Heart right ventricle (tissue), 16 donors: ENCODE data around the gene SRSF7. TPM values are rescaled to one million over a fixed set of nuclear protein-coding genes. Genes with fewer than 3 reads are reported as not detected.
"Not testable (repeated sequence)": the region's sequence is repeated elsewhere in the genome, so short reads cannot be mapped to it uniquely, and the experiment has no call there.

ENCODE experiments used
- ATAC-seq, 8 donors: fragments of 200-7000 bp; cut with Tn5 transposase; one replicate each; pipeline ENCODE4 v1.9.1; 2020; ENCODE audit warnings: mild to moderate bottlenecking in 8 of 8, moderate library complexity in 8 of 8, moderate number of reproducible peaks in 1 of 8
- DNase-seq, 2 donors: peaks; one replicate each; pipeline ENCODE4 v3.0.0-alpha.2; 2020
- H3K27ac ChIP-seq, 10 donors: fragments of 200-600 bp; sonication (generic) in 2 of 10; one replicate each; pipeline versions ENCODE4 v1.5.0 to v1.8.0; 2020 to 2022; ENCODE audit warnings: mild to moderate bottlenecking in 3 of 10
- H3K27me3 ChIP-seq, 7 donors: fragments of 200-600 bp; one replicate each; pipeline ENCODE4 v1.8.0; 2021 to 2022; ENCODE audit warnings: mild to moderate bottlenecking in 2 of 7
- H3K36me3 ChIP-seq, 9 donors: fragments of 200-600 bp; sonication (generic) in 1 of 9; one replicate each; pipeline versions ENCODE4 v1.5.0 to v1.8.0; 2020 to 2022; ENCODE audit warnings: mild to moderate bottlenecking in 2 of 9
- H3K4me1 ChIP-seq, 9 donors: fragments of 200-600 bp; sonication (generic) in 1 of 9; one replicate each; pipeline versions ENCODE4 v1.5.0 to v1.8.0; 2020 to 2022; ENCODE audit warnings: mild to moderate bottlenecking in 4 of 9
- H3K4me3 ChIP-seq, 10 donors: fragments of 200-600 bp; sonication (generic) in 2 of 10; one replicate each; pipeline versions ENCODE4 v1.5.0 to v1.8.0; 2020 to 2022; ENCODE audit warnings: mild to moderate bottlenecking in 7 of 10, moderate library complexity in 2 of 10
- H3K9me3 ChIP-seq, 11 donors: fragments of 200-600 bp in 10 of 11; sonication (generic) in 2 of 11; one replicate each; pipeline versions ENCODE4 v1.5.0 to v1.8.0; 2013 to 2022; ENCODE audit warnings: mild to moderate bottlenecking in 2 of 11, control low read depth in 1 of 11, moderate library complexity in 1 of 11
- WGBS, 2 donors: extraction: QIAGEN DNeasy Blood & Tissue Kit; methylation state at CpG; one replicate each; pipeline ENCODE4 v1.1.7; 2013; ENCODE audit warnings: inconsistent platforms in 1 of 2; 5-methylcytosine and 5-hydroxymethylcytosine counted together
- intact Hi-C, 10 donors: fragments of 100-400 bp; cut with DNase I; formaldehyde crosslinking; loops; one replicate each; pipeline versions ENCODE4 v1.11.1 to v1.14.2; 2022
- polyA plus RNA-seq, 2 donors: library from polyadenylated mRNA; stranded (reverse); fragments of 200-250 nt; gene quantifications; one replicate each; pipeline ENCODE4 v1.2.3, GENCODE V29; 2013
- total RNA-seq, 10 donors: library from RNA; stranded (reverse); fragmentation: NEBNext Ultra II Directional in 3 of 10; extraction: Animal tissue kit (Norgen Biotek cat#: 25700) in 3 of 10; gene quantifications; one replicate each; pipeline versions ENCODE4 v1.2.1 to v1.2.4, GENCODE V29; 2021 to 2023
- TF ChIP-seq, protein P1 (sequence below), 9 donors: fragments of 200-600 bp; sonication (generic) in 2 of 9; IDR thresholded peaks; one replicate each; pipeline versions ENCODE4 v1.5.0 to v1.8.0; 2021 to 2022; ENCODE audit warnings: antibody characterized with exemption in 9 of 9, mild to moderate bottlenecking in 5 of 9, moderate library complexity in 1 of 9
- donor health status: Arrhythmogenic right ventricular cardiomyopathy.
- donor health status: ischemic (EF 13 %, LVEDD 7.1; RV severe dilation, severe dysfunction).
- donor health status: healthy with polysubstance abuse.
- donor health status: DM: no; HTN: yes; CAD: no.
- donor health status: DM: no; HTN: no; CAD: no.
- donor health status: ischemic (EF 25% LVEDD 6.9; RV normal size, moderate dysfunction).
- donor health status: ischemic (EF 25% LVEDD 5.7; RV mildly dilated, moderate dysfunction).
- donor health status: healthy.
- donor health status: DM: yes; HTN: yes; CAD: no.
- donor health status: Ischemic cardiomyopathy.
- donor health status: ischemic (EF 35%, LVEDD 5.7; RV mildly dilated, moderate dysfunction).
- donor health status: nonischemic (EF 11% LVEDD 7.7; RV severe dilation, severe dysfunction).
- donor health status: DM: yes; HTN: yes; CAD: no.
- donor health status: PGD.
- donor health status: ischemic (EF 29% LVEDD 5.4; RV normal size, mild dysfunction).
- donor health status: nonischemic (EF 23%, LVEDD 6.1; RV moderate dilation, normal function).

SRSF7 gene
- total and polyA plus RNA-seq, 12 donors = 33.2 to 98.8 (median 49.5) TPM

DNA sequence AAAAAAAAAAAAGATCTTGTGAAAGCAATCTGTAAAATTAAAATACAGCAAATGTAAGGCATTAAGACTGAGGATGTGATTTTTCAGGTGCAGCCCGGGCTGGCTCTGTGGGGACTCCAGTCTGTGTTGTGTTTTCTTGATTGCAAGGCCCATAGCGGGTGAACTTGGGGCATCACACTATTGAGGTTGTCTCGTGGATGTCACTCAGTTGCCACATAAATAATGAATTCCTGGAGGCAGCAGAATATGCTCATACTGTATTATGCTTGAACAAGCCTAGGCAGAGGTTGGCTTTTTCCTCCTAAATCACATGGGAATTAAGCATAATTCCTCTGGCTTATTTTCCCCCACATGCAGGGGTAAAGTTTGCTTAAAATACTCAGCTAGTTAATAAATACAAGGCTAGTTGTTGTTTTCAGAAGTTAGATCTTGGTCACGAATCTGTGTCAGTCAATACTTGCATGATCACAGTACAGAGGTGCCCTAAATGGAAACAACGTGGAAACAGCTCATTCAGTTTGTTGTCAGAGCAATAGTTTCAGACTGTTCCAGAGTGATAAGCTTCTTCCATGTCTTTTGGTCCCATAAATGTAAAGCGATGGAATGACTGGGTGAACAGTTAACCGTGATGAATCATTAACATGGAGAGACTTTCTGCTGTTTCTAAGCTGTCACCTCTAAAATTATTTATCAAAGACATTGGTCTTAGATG lies 43.2 kb upstream of the SRSF7 start:
- WGBS, 2 donors = 75 to 89% methylated on average over 7 of the region's 7 CpGs
- intact Hi-C loops = no loop called here
- H3K27ac ChIP-seq = no peak overlapping the region
- TF ChIP-seq, protein P1, sequence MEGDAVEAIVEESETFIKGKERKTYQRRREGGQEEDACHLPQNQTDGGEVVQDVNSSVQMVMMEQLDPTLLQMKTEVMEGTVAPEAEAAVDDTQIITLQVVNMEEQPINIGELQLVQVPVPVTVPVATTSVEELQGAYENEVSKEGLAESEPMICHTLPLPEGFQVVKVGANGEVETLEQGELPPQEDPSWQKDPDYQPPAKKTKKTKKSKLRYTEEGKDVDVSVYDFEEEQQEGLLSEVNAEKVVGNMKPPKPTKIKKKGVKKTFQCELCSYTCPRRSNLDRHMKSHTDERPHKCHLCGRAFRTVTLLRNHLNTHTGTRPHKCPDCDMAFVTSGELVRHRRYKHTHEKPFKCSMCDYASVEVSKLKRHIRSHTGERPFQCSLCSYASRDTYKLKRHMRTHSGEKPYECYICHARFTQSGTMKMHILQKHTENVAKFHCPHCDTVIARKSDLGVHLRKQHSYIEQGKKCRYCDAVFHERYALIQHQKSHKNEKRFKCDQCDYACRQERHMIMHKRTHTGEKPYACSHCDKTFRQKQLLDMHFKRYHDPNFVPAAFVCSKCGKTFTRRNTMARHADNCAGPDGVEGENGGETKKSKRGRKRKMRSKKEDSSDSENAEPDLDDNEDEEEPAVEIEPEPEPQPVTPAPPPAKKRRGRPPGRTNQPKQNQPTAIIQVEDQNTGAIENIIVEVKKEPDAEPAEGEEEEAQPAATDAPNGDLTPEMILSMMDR (IDR thresholded peaks at IDR 0.05) = no peak
- no peak overlapping the region for H3K4me3 ChIP-seq
- no peak for ATAC-seq
- H3K27me3 ChIP-seq = no peaks in the 10 kb centered on the region
- H3K9me3 ChIP-seq = no peaks in the 10 kb centered on the region
- peaks cover 0 to 4% (median 0%) of the 10 kb centered on the region in 9 donors for H3K4me1 ChIP-seq
- no peak for DNase-seq
- peaks cover 0 to 17% (median 0%) of the 10 kb centered on the region in 9 donors for H3K36me3 ChIP-seq

- intact Hi-C loops = no loop called here
- H3K36me3 ChIP-seq = peaks cover 0 to 13% (median 0%) of the 10 kb centered on the region in 9 donors
- WGBS, 2 donors = 92 to 96% methylated on average over 5 of the region's 5 CpGs
- TF ChIP-seq, protein P1 (IDR thresholded peaks at IDR 0.05) = no peak
- H3K4me3 ChIP-seq = no peak overlapping the region
- DNase-seq = no peak
- peaks cover 0 to 4% (median 0%) of the 10 kb centered on the region in 9 donors for H3K4me1 ChIP-seq
- H3K27me3 ChIP-seq = no peaks in the 10 kb centered on the region
- no peak overlapping the region for H3K27ac ChIP-seq
- no peaks in the 10 kb centered on the region for H3K9me3 ChIP-seq
- ATAC-seq = no peak
These were observed 42.4 kb upstream of the SRSF7 start for GRCh38 chr2:38793511-38793910.

GRCh38 chr2:38792751-38793150 lies 41.6 kb upstream of the SRSF7 start:
- peaks cover 0 to 4% (median 0%) of the 10 kb centered on the region in 9 donors for H3K4me1 ChIP-seq
- 44 to 46% methylated on average over 2 of the region's 2 CpGs for WGBS, 2 donors
- TF ChIP-seq, protein P1 (IDR thresholded peaks at IDR 0.05) = no peak
- DNase-seq (no peak), ATAC-seq (no peak)
- H3K36me3 ChIP-seq = peaks cover 0 to 6% (median 0%) of the 10 kb centered on the region in 9 donors
- H3K27ac ChIP-seq = no peak overlapping the region
- no peaks in the 10 kb centered on the region for H3K27me3 ChIP-seq
- intact Hi-C loops = no loop called here
- no peaks in the 10 kb centered on the region for H3K9me3 ChIP-seq
- H3K4me3 ChIP-seq = no peak overlapping the region

GRCh38 chr2:38792321-38792720 lies 41.2 kb upstream of the SRSF7 start:
- H3K4me3 ChIP-seq, intact Hi-C loops, H3K27me3 ChIP-seq, H3K36me3 ChIP-seq, H3K4me1 ChIP-seq, ATAC-seq, DNase-seq, H3K9me3 ChIP-seq, H3K27ac ChIP-seq: not testable (repeated sequence)
- WGBS, 2 donors = 94 to 96% methylated on average over 8 of the region's 8 CpGs

GRCh38 chr2:38791744-38792143 lies 40.6 kb upstream of the SRSF7 start:
- Histone ChIP-seq H3K9me3 (no peaks in the 10 kb centered on the region), H3K27ac (no peak overlapping the region), H3K36me3 (no peaks in the 10 kb centered on the region), H3K27me3 (no peaks in the 10 kb centered on the region), H3K4me3 (no peak overlapping the region), H3K4me1 (peaks cover 0 to 4% (median 0%) of the 10 kb centered on the region in 9 donors)
- WGBS, 2 donors = 79 to 83% methylated on average over 1 of the region's 1 CpG
- intact Hi-C loops = no loop called here
- ATAC-seq (no peak), DNase-seq (no peak)
- TF ChIP-seq, protein P1 (IDR thresholded peaks at IDR 0.05) = no peak
